Hematopoietic multipotent progenitor cell treated with erythropoietin and hydrocortisone succinate and interleukin-3 and kit ligand, for 17 days (in vitro differentiated cells): ENCODE measurements around the gene ADGRF4.

ENCODE experiments used
- DNase-seq: peaks from one replicate; pipeline ENCODE4 v3.0.0-alpha.2; 2015; ENCODE audit warnings: low spot score

ADGRF4 gene, protein sequence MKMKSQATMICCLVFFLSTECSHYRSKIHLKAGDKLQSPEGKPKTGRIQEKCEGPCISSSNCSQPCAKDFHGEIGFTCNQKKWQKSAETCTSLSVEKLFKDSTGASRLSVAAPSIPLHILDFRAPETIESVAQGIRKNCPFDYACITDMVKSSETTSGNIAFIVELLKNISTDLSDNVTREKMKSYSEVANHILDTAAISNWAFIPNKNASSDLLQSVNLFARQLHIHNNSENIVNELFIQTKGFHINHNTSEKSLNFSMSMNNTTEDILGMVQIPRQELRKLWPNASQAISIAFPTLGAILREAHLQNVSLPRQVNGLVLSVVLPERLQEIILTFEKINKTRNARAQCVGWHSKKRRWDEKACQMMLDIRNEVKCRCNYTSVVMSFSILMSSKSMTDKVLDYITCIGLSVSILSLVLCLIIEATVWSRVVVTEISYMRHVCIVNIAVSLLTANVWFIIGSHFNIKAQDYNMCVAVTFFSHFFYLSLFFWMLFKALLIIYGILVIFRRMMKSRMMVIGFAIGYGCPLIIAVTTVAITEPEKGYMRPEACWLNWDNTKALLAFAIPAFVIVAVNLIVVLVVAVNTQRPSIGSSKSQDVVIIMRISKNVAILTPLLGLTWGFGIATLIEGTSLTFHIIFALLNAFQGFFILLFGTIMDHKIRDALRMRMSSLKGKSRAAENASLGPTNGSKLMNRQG

DNA sequence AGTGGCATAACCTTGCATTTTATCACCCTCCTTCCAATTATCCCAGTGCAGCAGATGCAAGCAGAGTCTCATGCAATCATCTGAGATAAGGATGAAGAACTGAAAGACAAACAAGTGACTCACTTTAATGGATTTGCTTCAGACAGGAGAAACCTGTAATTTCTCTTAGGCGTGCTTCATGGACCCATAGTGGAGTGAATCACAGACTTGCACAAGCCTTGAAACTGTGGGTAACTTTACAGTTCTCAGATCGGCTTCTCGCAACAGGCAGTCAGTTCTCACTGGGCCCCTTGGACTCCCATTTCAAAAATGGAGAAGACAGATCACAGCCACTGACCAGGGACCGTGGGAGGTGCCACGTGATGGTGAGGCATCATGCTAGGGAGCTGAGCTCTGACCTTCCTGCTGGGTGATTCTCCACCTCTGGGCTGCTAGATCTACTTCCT lies at the start of gene ADGRF4:
ADGRF4 (plus strand) TSS at position 239 of the 446 bp plus-strand sequence. CDS start 8,666 bp downstream, outside the sequence.
- no peak for DNase-seq

DNA sequence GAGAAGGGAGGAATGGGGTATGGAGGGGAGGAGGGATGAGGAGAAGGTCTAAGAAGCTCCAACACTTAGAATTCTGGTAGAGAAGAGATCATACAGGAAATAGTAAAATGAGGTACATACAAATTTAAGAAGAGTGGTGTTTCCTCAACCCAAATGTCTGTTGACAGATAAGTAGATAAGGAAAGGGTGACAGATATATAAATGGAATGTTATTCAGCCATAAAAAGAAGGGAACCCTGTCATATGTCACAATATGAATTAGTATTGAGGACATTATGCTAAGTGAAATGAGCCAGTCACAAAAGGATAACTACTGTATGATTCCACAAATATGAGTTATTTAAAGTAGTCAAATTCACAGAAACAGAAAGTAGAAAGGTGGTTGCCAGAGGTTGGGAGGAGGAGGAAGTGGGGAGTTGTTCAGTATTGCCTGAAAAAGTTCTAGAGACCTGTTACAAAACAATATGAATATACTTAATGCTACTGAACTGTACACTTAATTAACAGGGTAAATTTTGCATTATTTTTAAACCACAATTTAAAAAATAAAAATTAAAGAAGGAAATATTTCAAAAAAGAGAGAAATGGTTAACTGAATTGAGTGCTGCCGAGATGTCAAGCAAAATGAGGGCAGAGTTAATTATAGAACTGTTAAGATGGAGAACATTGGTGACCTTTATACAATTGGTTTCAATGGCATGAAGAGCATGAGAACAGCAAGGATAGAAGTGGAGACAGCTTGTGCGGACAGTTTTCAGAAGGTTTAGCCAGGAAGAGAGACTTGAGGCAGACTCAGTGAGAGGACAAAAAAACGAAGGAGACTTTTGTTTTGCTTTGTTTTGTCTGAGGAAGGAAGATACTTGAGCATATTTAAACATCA lies 47.6 kb upstream of the ADGRF4 start:
- DNase-seq, result no peak

DNA sequence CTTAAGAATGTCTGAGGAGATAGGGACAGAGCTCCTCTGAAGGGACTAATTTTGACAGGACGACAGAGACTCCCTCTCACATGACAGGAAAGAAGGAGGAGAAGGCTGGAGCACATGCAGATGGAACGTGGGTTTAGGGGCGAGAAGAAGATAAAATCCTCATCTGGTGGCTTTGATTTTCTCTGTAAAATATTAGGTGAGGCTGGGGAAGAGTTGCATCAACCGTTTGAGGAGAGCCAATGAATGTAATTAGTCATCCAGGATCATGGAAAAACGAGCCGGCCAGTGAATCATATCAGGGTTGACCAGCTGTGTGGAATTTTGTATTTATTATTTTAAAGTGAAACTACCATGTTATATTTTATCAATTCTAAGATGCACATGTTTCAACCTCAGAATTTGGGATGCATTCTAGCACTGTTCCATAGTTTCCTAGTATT lies 46.9 kb upstream of the ADGRF4 start:
- DNase-seq, result no peak

DNA sequence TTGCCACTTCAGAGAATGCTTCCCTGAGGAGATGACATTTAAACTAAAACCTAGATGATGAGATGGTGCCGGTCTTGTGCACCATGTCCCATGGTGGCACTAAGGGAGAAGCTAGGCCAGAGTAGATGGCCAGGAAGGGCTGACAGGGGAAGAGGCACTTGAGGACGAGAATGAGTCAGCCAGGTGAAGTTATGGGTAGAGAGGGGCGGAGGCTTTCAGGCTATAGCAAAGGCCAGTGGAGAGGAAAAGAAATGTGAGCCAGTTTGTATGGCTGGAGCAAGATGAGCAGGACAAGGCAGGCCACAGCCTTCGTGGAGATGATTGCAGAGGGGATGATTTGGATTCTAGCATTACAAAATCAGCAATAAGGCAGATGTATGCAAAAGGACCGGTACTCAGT lies 44.7 kb upstream of the ADGRF4 start:
- DNase-seq, result no peak

DNA sequence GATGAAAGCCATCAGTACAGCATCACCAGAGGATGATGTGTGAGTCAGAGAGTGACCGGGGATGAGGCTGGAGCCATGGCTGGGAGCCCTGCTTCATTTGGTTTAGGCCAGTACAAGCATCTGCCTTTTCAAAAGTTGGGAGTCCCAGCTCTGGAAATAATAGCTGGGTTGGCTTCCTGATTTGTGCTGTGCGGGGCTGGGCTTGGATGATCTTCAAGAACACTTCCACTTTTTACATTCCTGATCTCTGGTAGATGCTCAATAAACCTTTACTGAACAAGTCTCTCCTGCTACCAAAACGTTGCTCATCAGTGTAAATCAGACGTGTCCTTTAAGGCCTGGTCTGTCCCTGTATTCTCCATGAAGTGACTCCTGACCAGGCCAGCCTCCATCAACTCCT lies 44.1 kb upstream of the ADGRF4 start:
- DNase-seq, result no peak

DNA sequence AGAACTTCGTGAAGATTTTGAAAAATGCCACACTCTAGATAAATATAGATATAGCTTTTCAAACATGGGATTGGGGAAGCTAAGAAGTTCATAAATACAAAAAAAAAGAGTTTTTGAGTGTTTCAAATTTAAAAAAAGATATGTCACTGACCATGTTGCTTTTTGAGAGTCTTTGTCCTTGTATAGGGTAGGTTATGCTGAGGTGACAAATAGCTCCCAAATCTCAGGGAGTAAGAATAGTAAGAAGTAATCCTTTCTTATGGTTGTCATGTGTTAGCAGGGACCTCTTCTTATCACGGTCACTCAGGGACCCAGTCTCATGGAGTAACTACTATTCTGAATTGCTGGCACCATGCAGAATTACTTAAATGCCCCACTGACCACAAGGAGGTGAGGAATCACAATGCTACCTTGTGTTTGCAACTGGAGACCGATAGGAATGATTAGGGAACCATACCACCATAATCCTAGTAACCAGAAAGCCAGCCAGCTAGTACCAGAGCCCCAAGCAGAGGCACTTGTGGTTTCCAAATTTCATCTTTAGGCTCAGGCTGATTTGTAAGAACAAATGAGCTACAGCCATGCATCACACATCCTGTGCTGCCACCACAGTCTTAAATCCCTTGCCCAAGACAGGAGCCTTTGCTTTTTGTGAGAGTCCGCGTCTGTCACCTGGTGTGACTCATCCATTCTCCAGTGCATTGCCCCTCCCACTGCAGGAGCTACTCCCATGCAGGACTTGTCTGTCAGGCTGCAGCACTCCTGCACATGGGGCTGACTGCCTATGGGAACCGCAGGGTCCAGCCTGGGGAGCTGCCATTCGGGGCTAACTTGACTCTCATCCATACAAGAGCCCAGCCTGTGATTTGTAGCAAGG lies 42.4 kb upstream of the ADGRF4 start:
- DNase-seq, result no peak

DNA sequence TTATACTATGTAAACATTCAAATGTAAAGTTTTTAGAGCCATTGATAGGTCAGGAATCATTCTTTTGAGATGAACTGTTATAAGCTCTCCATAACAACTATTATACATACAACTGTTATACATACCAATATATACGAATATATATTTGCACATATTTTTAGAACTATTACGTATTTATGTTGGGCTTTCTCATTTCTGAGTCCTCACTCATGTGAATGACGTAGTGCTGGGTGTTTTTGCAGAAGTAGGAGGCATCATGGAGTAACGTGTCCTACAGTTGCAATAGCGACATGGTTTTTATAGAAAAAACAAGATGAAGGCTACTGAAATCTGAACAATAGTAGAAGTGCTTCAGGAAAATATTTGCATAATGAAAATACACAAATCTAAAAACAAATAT lies 36.4 kb upstream of the ADGRF4 start:
- no peak for DNase-seq

DNA sequence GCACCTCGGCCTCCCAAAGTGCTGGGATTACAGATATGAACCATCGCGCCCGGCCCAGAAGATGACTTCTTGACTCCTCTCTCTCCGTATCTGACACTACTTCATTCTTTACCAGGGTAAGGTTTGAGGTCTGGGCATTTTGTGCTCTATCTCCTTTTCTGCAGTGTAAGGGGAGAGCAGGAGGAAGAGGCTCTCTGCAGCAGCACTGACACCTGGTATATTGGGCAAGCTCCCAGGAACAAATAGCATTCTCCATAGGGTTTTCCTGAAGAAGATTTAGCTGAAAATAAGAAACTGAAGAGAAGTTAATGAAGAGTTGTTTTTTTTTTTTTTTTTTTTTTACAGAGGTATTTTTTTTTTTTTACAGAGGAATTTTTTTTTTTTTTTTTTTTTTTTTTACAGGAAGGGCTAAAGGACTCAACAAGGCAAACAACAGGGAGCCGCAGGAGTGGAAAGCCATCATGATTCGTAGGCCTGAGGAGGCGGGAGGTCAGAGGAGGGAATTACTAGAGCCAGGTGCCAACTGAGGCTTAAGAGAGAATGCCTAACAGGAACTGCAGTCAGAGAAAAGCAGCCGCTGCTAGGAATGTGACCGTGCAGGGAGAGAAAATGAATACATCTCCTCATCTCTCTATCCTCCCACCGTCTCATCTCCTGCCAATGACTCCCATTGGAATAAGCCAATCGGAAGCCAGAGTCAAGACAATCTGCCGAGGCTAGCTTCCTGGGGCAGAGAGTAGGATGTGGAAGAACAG lies 34.7 kb upstream of the ADGRF4 start:
- no peak for DNase-seq

DNA sequence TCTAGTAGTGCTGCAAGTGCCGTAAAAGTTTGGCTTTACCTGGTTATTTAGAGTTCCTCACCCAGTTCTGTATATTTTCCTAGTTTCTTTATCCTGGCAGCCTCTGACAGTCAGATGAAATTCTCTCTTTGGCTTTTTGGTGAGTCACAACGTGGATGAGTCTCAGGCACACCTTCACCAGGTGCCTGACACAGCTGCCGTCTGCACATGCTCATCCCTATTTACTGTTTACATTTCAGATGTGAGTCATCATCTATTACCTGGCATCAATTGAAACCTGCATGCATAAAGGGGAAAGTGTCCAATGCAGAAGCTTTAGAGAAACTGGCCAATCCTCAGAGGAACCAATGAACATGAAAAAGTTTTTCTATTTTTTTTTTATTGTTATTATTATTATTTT lies 33.3 kb upstream of the ADGRF4 start:
- DNase-seq, result no peak

DNA sequence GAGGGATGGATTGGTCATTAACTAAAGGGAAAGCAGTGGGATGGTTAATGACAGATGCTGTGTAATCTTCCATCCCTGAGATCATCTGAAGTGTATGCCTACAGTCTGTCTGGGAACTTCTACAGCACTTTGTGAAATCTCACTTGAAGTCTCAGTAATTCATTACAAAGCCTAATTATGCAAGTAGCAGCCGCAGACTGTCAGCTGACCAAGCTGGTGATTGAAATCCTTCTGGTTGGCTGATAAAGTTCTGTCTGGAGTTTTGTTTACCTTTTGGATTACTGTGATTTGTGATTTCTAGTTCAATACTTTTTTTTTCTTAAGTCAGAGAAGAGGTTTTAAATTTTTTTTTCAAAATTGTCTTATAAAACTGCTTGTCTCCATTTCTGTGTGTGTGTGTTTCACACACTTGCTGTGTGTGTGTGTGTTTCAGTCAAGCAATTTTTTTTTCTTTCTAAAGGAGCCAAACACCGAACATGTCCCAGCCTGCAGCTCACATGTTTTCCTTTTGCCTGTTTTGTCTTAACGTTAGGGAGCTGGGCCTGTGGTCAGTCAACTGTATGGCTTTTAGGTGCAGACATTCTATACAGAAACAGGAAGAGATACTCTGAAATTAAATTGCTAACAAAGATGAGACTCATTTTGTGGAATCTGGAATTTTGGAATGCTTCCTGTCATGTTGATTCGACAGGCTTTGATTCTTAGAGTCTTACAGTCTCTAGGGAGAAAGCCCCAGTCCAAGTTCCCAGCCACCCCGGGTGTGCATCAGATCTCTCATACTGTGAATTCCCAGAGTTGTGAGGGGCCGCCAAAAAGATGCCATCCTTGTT lies 28.5 kb upstream of the ADGRF4 start:
- no peak for DNase-seq

DNA sequence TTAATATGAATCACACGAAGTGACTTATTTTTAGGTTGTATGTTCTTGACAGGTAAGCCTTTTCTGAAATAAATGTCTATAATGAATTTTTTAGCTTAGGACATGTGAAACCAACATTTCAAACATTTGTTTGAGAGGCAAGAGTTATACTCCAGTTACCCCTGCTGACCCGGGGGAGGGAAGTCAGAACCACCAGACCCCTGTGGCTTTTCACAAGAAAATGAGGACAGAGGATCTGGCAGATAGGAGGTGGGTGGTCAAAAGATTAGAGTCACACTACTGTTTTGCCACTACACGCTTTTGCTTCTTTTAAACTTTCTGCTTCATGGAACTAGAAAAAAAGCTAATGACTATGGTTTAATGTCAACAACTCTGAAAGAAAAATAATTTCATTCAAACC lies 27.5 kb upstream of the ADGRF4 start:
- DNase-seq, result no peak

DNA sequence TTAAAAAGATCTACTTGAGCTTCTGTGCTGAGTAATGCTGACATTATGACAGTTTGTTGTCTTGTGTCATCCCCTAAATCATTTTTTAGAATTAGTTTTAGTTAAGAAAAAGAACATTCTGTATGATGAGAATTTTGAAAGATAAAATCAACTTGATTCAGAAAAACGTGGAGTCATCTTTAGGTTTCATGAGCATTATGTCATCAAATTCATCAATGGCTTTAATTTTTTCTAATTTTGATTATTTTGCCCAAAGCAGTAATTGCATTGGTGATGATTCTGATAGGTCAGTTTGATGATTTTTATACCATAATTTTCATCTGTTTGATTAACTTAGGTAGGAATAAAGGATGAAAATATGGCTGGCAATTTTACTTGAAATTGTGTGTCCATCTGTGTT lies 26.6 kb upstream of the ADGRF4 start:
- DNase-seq, result no peak

DNA sequence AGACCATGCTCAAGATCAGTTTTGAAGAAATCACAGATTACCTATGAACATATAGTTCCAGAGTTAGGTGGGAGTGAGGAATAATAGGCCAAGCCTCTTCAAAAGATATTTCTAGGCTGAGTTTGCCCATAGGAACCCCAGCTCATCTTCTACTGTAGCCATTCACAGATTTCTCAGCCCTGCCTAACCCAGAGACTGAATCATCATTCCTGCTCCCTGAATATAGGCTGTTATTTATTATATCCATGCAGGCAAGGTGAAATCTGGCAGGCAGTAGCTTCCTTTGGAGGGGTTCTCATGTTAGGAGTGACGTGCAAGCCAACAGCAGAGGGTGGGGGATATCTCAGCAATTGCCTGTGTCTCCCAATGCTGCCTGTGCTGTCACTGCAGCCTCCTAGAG lies 25.6 kb upstream of the ADGRF4 start:
- no peak for DNase-seq

DNA sequence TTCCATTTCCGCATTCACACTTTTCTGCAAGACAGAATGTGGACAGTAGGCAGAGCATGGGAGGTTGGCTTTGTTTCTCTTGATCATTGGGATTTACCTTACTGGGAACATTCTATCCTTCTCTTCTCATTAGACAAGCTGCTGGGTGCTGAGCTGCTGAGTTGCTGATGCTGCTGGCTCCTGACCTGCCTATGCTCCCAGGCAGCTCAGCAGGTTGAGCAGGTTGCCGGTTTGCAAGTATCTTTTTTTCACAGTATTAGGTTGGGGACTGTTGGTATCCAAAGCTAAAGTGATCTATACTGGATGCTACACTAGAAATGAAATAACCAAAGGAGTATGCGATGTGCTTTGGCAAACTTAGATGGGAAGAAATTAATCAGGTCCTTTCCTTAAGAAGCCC lies 23.7 kb upstream of the ADGRF4 start:
- no peak for DNase-seq

DNA sequence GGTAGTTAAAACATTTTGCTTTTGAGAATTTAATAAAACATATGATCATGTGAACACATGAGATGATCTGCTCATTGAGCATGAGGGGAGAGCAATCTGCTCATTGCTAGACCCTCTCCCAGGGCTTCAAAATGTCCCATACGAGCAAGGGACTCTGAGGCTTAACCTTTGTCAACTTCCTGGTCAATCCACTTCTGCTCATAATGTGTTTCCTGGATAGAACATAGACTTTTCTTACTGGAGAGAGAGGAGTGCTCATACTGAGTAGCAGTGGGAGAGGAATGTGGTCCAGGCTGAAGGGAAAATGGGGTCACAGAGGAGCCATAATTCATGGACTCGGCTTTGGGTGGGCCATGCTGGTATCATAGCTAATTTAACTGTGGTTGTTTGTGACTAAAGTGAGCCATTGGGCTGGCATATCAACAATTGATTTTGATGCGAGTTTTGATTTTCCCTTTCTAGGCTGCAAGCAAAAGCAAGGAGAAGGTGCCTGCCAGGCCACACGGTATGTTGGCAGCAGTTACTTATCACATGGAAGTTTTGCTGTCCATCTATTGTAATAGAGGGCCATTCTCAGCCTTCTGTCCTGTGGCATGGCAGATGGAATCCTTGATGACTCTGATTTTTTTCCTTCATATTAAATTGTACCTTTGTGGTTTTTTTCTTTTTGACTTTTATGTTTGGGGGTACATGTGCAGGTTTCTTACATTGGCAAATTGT lies 20.8 kb upstream of the ADGRF4 start:
- no peak for DNase-seq

DNA sequence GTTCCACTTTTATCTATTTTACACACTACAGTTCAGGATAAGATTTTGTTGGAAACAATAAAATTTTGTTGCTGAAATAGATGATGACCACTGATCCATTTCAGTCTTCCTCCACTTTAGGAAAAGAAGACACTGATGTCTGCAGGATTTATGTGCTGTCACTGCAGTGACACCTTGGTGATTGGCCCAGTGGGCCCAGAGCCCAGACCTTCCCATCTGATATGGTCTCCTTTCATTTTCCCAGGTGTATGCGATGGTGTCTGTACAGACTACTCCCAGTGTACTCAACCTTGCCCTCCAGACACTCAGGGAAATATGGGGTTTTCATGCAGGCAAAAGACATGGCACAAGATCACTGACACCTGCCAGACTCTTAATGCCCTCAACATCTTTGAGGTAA lies 19.6 kb upstream of the ADGRF4 start:
- no peak for DNase-seq

DNA sequence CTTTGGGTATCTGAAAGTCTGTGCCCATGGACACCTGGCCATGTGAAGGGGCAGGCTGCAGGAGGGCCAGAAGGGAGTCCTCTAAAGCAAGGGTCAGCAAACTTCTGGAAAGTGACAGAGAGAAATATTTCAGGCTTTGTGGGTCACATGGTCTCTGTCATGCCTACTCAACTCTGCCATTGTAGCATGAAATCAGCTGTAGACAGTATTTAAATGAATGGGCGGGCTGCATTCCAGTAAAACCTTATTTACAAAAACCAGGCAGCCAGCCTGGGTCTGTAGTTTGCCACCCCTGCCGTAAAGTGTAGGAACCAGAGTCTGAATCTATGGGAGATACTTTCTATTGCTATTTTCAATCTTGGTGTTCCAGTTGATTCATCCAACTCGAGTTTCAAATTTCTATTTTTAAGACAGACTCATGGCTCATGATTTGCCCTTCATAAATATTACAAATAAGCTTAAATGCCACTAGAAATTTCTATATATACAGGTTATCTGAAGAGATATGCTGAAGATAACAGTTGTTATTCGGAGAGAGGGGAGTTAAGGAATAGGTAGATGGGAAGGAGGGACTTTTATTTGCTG lies 19.0 kb upstream of the ADGRF4 start:
- DNase-seq, result no peak

DNA sequence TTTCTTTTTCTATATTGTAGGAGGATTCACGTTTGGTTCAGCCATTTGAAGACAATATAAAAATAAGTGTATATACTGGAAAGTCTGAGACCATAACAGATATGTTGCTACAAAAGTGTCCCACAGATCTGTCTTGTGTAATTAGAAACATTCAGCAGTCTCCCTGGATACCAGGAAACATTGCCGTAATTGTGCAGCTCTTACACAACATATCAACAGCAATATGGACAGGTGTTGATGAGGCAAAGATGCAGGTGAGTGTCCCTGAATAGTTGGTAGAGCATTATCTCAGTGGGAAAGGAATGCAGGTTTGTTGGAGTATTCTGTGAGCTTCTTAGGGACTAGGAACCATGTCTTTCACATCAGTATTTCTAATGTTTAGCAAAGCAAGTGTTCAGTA lies 18.3 kb upstream of the ADGRF4 start:
- no peak for DNase-seq

DNA sequence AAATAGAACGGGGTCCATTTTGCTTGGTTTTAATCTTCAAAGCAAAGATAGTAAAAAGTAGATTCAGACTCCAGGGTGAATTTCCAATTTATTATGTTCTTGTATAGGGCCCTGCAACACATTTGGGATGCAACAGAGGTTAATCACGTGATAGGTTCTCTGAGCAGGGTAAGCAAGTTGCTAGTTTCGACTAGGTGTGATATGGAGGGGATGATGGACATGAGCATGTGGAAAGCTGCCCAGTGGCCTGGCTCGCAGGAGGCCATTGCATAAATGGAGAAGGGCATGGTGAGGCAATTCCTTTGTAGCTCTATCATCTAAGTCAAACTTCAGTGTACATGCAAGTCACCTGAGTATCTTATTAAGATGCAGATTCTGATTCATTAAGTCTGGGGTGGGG lies 17.7 kb upstream of the ADGRF4 start:
- no peak for DNase-seq
